WTC11 (cell line): ENCODE measurements around the gene PCDHGA9.
A peak's percentile ranks its signal among the peaks of the same experiment; 100 is the strongest.
"Not testable (repeated sequence)": the region's sequence is repeated elsewhere in the genome, so short reads cannot be mapped to it uniquely, and the experiment has no call there.

Source experiments
- CBFB ChIP-seq: sonication (generic); formaldehyde crosslinking; IDR thresholded peaks from 2 replicates; pipeline ENCODE4 v1.8.1; 2022; ENCODE audit warnings: mild to moderate bottlenecking, low read depth, missing genetic modification reagents
- CTCF ChIP-seq: fragments of 200-600 bp; IDR thresholded peaks from 2 replicates; pipeline ENCODE4 v1.8.0; 2022; ENCODE audit warnings: antibody characterized with exemption
- E2F5 ChIP-seq: sonication (generic); formaldehyde crosslinking; IDR thresholded peaks from 2 replicates; pipeline ENCODE4 v1.8.1; 2022; ENCODE audit warnings: mild to moderate bottlenecking, moderate library complexity, missing genetic modification reagents
- ESRRA ChIP-seq: sonication (generic); formaldehyde crosslinking; IDR thresholded peaks from 2 replicates; pipeline ENCODE4 v1.8.1; 2022; ENCODE audit warnings: mild to moderate bottlenecking, missing genetic modification reagents, borderline replicate concordance
- MYBL2 ChIP-seq: sonication (generic); formaldehyde crosslinking; IDR thresholded peaks from 2 replicates; pipeline ENCODE4 v1.8.1; 2023; ENCODE audit warnings: mild to moderate bottlenecking, moderate library complexity, missing genetic modification reagents
- SMAD3 ChIP-seq: sonication (generic); formaldehyde crosslinking; IDR thresholded peaks from 2 replicates; pipeline ENCODE4 v1.8.0; 2022; ENCODE audit warnings: missing genetic modification reagents, mild to moderate bottlenecking, borderline replicate concordance
- SP1 ChIP-seq: sonication (generic); formaldehyde crosslinking; conservative IDR thresholded peaks from 2 replicates; pipeline ENCODE4 v1.8.1; 2022; ENCODE audit warnings: missing genetic modification reagents
- TF ChIP-seq, protein P1 (sequence below): sonication (generic); formaldehyde crosslinking; conservative IDR thresholded peaks from 2 replicates; pipeline ENCODE4 v1.8.1; 2022; ENCODE audit warnings: mild to moderate bottlenecking, missing genetic modification reagents

- not testable (repeated sequence) for TF ChIP-seq CBFB, MYBL2, SMAD3, E2F5, ESRRA, SP1 (CRISPR knock-in tag)
- TF ChIP-seq CTCF, result peak; percentile 42; the same call in 1 of the 2 replicates
- TF ChIP-seq, protein P1, sequence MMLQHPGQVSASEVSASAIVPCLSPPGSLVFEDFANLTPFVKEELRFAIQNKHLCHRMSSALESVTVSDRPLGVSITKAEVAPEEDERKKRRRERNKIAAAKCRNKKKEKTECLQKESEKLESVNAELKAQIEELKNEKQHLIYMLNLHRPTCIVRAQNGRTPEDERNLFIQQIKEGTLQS (CRISPR knock-in tag), result not testable (repeated sequence)
Observed at GRCh38 chr5:141397756-141398551, 4.6 kb upstream of the PCDHGA9 start, which contains the start of gene PCDHGB5.
